ENCODE measurements around the gene SHISA6.

SHISA6 gene

GRCh38 chr17:11499881-11500280 is 258.9 kb downstream of the SHISA6 start:
- no peak for TF ChIP-seq ZNF274 (IDR thresholded peaks at IDR 0.05; ENCODE audit: low read depth, low read length)
- H3K4me3 ChIP-seq (ENCODE audit: low read length): no peak overlapping the region

GRCh38 chr17:11503308-11504035 is 262.5 kb downstream of the SHISA6 start:
- no peak for TF ChIP-seq ZNF274 (IDR thresholded peaks at IDR 0.05; ENCODE audit: low read depth, low read length)
- no peak overlapping the region for H3K4me3 ChIP-seq (ENCODE audit: low read length)

GRCh38 chr17:11506635-11507034 is 265.6 kb downstream of the SHISA6 start:
- no peak overlapping the region for H3K4me3 ChIP-seq (ENCODE audit: low read length)
- no peak for TF ChIP-seq ZNF274 (IDR thresholded peaks at IDR 0.05; ENCODE audit: low read depth, low read length)

GRCh38 chr17:11511696-11512095 is 270.7 kb downstream of the SHISA6 start:
- no peak overlapping the region for H3K4me3 ChIP-seq (ENCODE audit: low read length)
- TF ChIP-seq ZNF274 (IDR thresholded peaks at IDR 0.05; ENCODE audit: low read depth, low read length): no peak

GRCh38 chr17:11514565-11514964 is 273.6 kb downstream of the SHISA6 start:
- no peak for TF ChIP-seq ZNF274 (IDR thresholded peaks at IDR 0.05; ENCODE audit: low read depth, low read length)
- H3K4me3 ChIP-seq (ENCODE audit: low read length): no peak overlapping the region

DNA sequence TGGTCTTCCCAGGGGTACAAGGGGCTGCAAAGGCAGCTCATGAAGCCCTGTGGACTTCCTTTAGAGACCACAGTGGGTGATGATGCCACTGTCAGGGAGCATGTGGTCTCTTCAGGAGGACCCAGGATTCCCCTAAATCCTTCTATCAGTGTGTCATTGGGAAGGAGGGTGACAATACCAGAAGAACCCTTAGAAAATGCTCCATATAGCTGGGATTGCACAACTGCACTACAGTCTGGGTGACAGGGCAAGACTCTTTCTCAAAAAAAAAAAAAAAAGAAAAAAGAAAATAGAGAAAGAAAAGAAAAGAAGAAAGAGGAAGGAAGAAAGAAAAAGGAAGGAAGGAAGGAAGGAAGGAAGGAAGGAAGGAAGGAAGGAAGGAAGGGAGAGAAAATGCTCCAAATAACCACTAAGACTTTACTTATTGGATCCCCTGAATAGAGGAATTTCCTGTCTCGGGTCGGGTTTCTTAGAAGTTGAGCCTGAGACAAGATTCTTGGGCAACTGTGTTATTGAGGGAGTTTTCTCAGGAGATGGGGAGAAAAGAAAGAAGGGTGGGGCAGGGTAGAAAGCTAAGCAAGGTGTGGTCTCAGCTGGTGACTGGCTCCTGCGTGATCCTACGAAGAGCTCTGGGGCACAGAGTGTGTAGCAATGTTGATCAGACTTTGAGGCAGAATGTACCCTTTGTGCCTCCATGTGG is 274.1 kb downstream of the SHISA6 start:
- H3K4me3 ChIP-seq (ENCODE audit: low read length): no peak overlapping the region
- no peak for TF ChIP-seq ZNF274 (IDR thresholded peaks at IDR 0.05; ENCODE audit: low read depth, low read length)

DNA sequence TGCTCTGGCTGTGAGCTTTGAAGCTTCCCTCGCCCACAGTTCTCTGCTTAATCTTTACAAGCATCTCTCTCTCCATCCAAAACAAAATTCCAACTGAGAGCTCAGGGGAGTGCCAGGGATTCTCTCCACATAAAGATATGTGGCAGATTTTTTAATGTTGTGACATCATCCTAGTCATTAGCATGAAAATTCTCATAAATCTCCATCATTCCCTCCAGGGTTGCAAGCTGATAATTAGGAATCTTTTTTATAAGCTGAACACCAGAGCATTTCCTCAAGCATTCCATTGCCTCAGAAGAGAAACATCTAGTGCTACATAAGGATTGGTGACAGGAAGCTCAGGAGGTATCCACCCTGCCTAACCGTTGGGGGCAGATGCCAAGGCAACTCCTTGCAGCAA is 274.9 kb downstream of the SHISA6 start:
- TF ChIP-seq ZNF274 (IDR thresholded peaks at IDR 0.05; ENCODE audit: low read depth, low read length): no peak
- H3K4me3 ChIP-seq (ENCODE audit: low read length): no peak overlapping the region

DNA sequence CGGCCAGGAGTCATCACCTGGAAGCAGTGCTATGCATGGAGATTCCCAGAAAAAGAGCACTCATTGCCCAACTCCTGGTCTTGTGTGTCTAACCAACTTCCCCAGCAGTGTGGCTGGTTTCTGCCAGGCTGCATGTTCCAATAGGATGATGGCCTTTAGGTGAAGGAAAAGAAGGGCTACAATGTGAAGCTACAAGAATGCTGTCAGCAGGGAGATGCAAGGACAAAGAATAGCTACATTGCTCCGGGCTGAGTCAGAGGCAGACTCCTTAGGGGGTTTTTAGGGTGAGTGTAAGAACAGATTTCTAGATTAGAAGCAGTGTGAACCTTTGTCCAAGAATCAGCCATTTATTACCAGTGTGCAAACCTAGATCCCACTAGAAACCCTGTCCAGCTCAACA is 294.2 kb downstream of the SHISA6 start:
- no peak overlapping the region for H3K4me3 ChIP-seq (ENCODE audit: low read length)
- no peak for TF ChIP-seq ZNF274 (IDR thresholded peaks at IDR 0.05; ENCODE audit: low read depth, low read length)

- TF ChIP-seq ZNF274 (IDR thresholded peaks at IDR 0.05; ENCODE audit: low read depth, low read length): no peak
- no peak overlapping the region for H3K4me3 ChIP-seq (ENCODE audit: low read length)
Measured at GRCh38 chr17:11538366-11538765, 297.4 kb downstream of the SHISA6 start.

GRCh38 chr17:11539637-11540036 is 298.6 kb downstream of the SHISA6 start:
- TF ChIP-seq ZNF274 (IDR thresholded peaks at IDR 0.05; ENCODE audit: low read depth, low read length): no peak
- no peak overlapping the region for H3K4me3 ChIP-seq (ENCODE audit: low read length)

- TF ChIP-seq ZNF274 (IDR thresholded peaks at IDR 0.05; ENCODE audit: low read depth, low read length): no peak
- H3K4me3 ChIP-seq (ENCODE audit: low read length): no peak overlapping the region
Measured at GRCh38 chr17:11545002-11545401, 304.0 kb downstream of the SHISA6 start.

- no peak for TF ChIP-seq ZNF274 (IDR thresholded peaks at IDR 0.05; ENCODE audit: low read depth, low read length)
- no peak overlapping the region for H3K4me3 ChIP-seq (ENCODE audit: low read length)
Measured at GRCh38 chr17:11545696-11546095, 304.7 kb downstream of the SHISA6 start.

- H3K4me3 ChIP-seq (ENCODE audit: low read length): no peak overlapping the region
- TF ChIP-seq ZNF274 (IDR thresholded peaks at IDR 0.05; ENCODE audit: low read depth, low read length): no peak
Measured at GRCh38 chr17:11547853-11548252, 306.8 kb downstream of the SHISA6 start.

- H3K4me3 ChIP-seq (ENCODE audit: low read length): no peak overlapping the region
- no peak for TF ChIP-seq ZNF274 (IDR thresholded peaks at IDR 0.05; ENCODE audit: low read depth, low read length)
Measured at GRCh38 chr17:11548398-11548797, 307.4 kb downstream of the SHISA6 start.

DNA sequence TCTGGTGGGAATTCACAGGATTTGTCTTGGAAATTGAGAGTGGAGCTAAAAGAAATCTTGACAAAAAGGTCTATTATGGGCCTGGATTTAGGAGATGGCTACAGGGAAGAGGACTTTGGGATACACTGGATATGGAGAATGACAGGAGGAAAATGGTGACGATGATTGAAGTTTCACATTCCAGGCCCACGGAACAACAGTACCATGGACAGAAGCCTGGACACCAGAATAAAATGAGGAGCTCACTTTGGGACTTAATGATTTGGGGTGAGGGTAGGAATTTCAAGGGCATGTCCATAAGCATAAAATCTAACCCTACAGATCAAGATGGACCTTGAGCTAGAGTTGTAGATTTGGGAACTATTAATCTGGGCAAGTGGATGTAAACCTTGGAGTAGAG is 309.4 kb downstream of the SHISA6 start:
- H3K4me3 ChIP-seq (ENCODE audit: low read length): no peak overlapping the region
- TF ChIP-seq ZNF274 (IDR thresholded peaks at IDR 0.05; ENCODE audit: low read depth, low read length): no peak
